LNCaP clone FGC (cell line): ENCODE results near the gene SVBP.

Experiments
- DNase-seq: peaks from one replicate; pipeline ENCODE4 v3.0.0-alpha.2; 2011; ENCODE audit warnings: low read depth
- H3K4me3 ChIP-seq: 2 replicates; pipeline ENCODE4 v1.5.1; 2011; ENCODE audit warnings: mild to moderate bottlenecking, low read depth, low read length, control low read depth
- CTCF ChIP-seq: IDR thresholded peaks from 2 replicates; pipeline ENCODE4 v1.5.1; 2012; ENCODE audit warnings: mild to moderate bottlenecking; ENCODE audit not compliant: control insufficient read depth, insufficient read depth; ENCODE audit errors: extremely low read depth

Gene SVBP

GRCh38 chr1:42776502-42776901, 40.7 kb downstream of the SVBP start:
- DNase-seq, result no peak
- H3K4me3 ChIP-seq, result no peak overlapping the region
- TF ChIP-seq CTCF, result no peak

- TF ChIP-seq CTCF, result no peak
- DNase-seq, result no peak
- no peak overlapping the region for H3K4me3 ChIP-seq
These were observed 42.2 kb downstream of the SVBP start for GRCh38 chr1:42774928-42775526.

GRCh38 chr1:42773420-42773819, 43.8 kb downstream of the SVBP start:
- no peak overlapping the region for H3K4me3 ChIP-seq
- no peak for DNase-seq
- TF ChIP-seq CTCF, result no peak

GRCh38 chr1:42769811-42770210, 47.4 kb downstream of the SVBP start:
- TF ChIP-seq CTCF, result no peak
- no peak overlapping the region for H3K4me3 ChIP-seq
- no peak for DNase-seq

GRCh38 chr1:42768172-42768571, 49.0 kb downstream of the SVBP start:
- no peak for DNase-seq
- peak overlapping the region; percentile 92 for H3K4me3 ChIP-seq
- TF ChIP-seq CTCF, result no peak

GRCh38 chr1:42767510-42768000, 49.6 kb downstream of the SVBP start:
- DNase-seq, result no peak

More at GRCh38 chr1:42767510-42768000, 49.6 kb downstream of the SVBP start:
- TF ChIP-seq CTCF, result no peak
- peak overlapping the region; percentile 92 for H3K4me3 ChIP-seq
